GM23338 (cell line): ENCODE measurements around the gene DYRK1A. TPM values are rescaled to one million over a fixed set of nuclear protein-coding genes. Genes with fewer than 3 reads are reported as not detected.
A peak's percentile ranks its signal among the peaks of the same experiment; 100 is the strongest.

Experiments used
- ATAC-seq: fragments of 200-7000 bp; cut with Tn5 transposase; 3 replicates; pipeline ENCODE4 v1.9.1; 2020
- DNase-seq: peaks from one replicate; pipeline ENCODE4 v3.0.0-alpha.2; 2015; ENCODE audit warnings: low spot score
- H2AFZ ChIP-seq: fragments of 200-600 bp; sonication (generic); 2 replicates; pipeline ENCODE4 v1.8.0; 2016; ENCODE audit warnings: antibody characterized with exemption, mild to moderate bottlenecking, moderate library complexity
- H3F3A ChIP-seq: fragments of 200-600 bp; sonication (generic); replicated peaks from 2 replicates; pipeline ENCODE4 v1.8.0; 2017; ENCODE audit warnings: antibody characterized with exemption, mixed run types, low read depth
- H3K27ac ChIP-seq: fragments of 200-600 bp; sonication (generic); 2 replicates; pipeline ENCODE4 v1.6.1; 2016; ENCODE audit warnings: low read depth
- H3K27me3 ChIP-seq: fragments of 200-600 bp; sonication (generic); 2 replicates; pipeline ENCODE4 v1.8.0; 2016; ENCODE audit warnings: mild to moderate bottlenecking, mixed run types, moderate library complexity; ENCODE audit not compliant: insufficient read depth
- H3K36me3 ChIP-seq: fragments of 200-600 bp; sonication (generic); 2 replicates; pipeline ENCODE4 v1.8.0; 2016; ENCODE audit warnings: mild to moderate bottlenecking; ENCODE audit not compliant: insufficient read depth
- H3K4me1 ChIP-seq: fragments of 200-600 bp; sonication (generic); 2 replicates; pipeline ENCODE4 v1.8.0; 2016; ENCODE audit warnings: mild to moderate bottlenecking, moderate library complexity; ENCODE audit not compliant: insufficient read depth
- H3K4me2 ChIP-seq: fragments of 200-600 bp; sonication (generic); 2 replicates; pipeline ENCODE4 v1.7.1; 2017; ENCODE audit warnings: mixed run types
- H3K4me3 ChIP-seq: fragments of 200-600 bp; sonication (generic); 2 replicates; pipeline ENCODE4 v1.6.1; 2016; ENCODE audit warnings: mixed run types
- H3K79me2 ChIP-seq: fragments of 200-600 bp; sonication (generic); replicated peaks from 2 replicates; pipeline ENCODE4 v1.8.0; 2017; ENCODE audit warnings: mild to moderate bottlenecking; ENCODE audit not compliant: insufficient read depth
- H3K9me2 ChIP-seq: fragments of 200-600 bp; sonication (generic); 2 replicates; pipeline ENCODE4 v1.8.0; 2017; ENCODE audit not compliant: insufficient read depth
- H4K20me1 ChIP-seq: fragments of 200-600 bp; sonication (generic); replicated peaks from 2 replicates; pipeline ENCODE4 v1.8.0; 2017; ENCODE audit warnings: mild to moderate bottlenecking; ENCODE audit not compliant: insufficient read depth
- H3K27ac Mint-ChIP-seq: 2 replicates; pipeline ENCODE4 v1.8.0; 2020; ENCODE audit warnings: inconsistent platforms, mild to moderate bottlenecking, moderate library complexity, mixed read lengths
- H3K27me3 Mint-ChIP-seq: 3 replicates; pipeline ENCODE4 v1.8.0; 2022; ENCODE audit warnings: low read depth, mild to moderate bottlenecking, moderate library complexity, mixed read lengths, inconsistent platforms; ENCODE audit not compliant: insufficient read depth, poor library complexity
- H3K36me3 Mint-ChIP-seq: 3 replicates; pipeline ENCODE4 v1.8.0; 2021; ENCODE audit warnings: low read depth, mild to moderate bottlenecking, inconsistent platforms, moderate library complexity, mixed read lengths
- H3K4me1 Mint-ChIP-seq: 3 replicates; pipeline ENCODE4 v1.8.0; 2020; ENCODE audit warnings: mild to moderate bottlenecking, inconsistent platforms, mixed read lengths
- H3K4me3 Mint-ChIP-seq: 3 replicates; pipeline ENCODE4 v1.8.0; 2021; ENCODE audit warnings: moderate library complexity, mild to moderate bottlenecking, inconsistent platforms, mixed read lengths
- H3K9me3 Mint-ChIP-seq: 3 replicates; pipeline ENCODE4 v1.8.0; 2020; ENCODE audit warnings: moderate library complexity, mild to moderate bottlenecking, inconsistent platforms, mixed read lengths
- CREB1 ChIP-seq: fragments of 250-450 bp; sonication (Bioruptor Pico); IDR thresholded peaks from 2 replicates; pipeline ENCODE4 v1.5.0; 2020; ENCODE audit warnings: low read depth, mild to moderate bottlenecking, moderate library complexity
- CTCF ChIP-seq, 2 experiments: fragments of 200-600 bp in 1 of 2; sonication (generic) in 1 of 2; conservative IDR thresholded peaks; 2 replicates each; pipeline versions ENCODE4 v1.5.1 to v1.6.1; 2016 to 2017; ENCODE audit warnings: antibody characterized with exemption in 2 of 2, low read depth in 2 of 2, mild to moderate bottlenecking in 2 of 2, moderate library complexity in 1 of 2
- ETS1 ChIP-seq: IDR thresholded peaks from 2 replicates; pipeline ENCODE4 v1.6.1; 2016; ENCODE audit warnings: antibody characterized with exemption
- EZH2 ChIP-seq: fragments of 200-600 bp; sonication (generic); IDR thresholded peaks from one replicate; pipeline ENCODE4 v1.8.0; 2017; ENCODE audit warnings: antibody characterized with exemption, mild to moderate bottlenecking, low read depth; ENCODE audit not compliant: unreplicated experiment
- EZH2phosphoT487 ChIP-seq: fragments of 200-600 bp; sonication (generic); IDR thresholded peaks from one replicate; pipeline ENCODE4 v1.8.1; 2018; ENCODE audit warnings: antibody characterized with exemption; ENCODE audit not compliant: unreplicated experiment
- JUNB ChIP-seq: IDR thresholded peaks from one replicate; pipeline ENCODE4 v1.6.1; 2016; ENCODE audit warnings: antibody characterized with exemption; ENCODE audit not compliant: unreplicated experiment
- NANOG ChIP-seq: IDR thresholded peaks from 2 replicates; pipeline ENCODE4 v1.6.1; 2016; ENCODE audit warnings: antibody characterized with exemption, borderline replicate concordance
- POLR2AphosphoS5 ChIP-seq: IDR thresholded peaks from 2 replicates; pipeline ENCODE4 v1.6.1; 2016; ENCODE audit warnings: antibody characterized with exemption, low read depth
- REST ChIP-seq: IDR thresholded peaks from one replicate; pipeline ENCODE4 v1.6.1; 2018; ENCODE audit warnings: antibody characterized with exemption; ENCODE audit not compliant: unreplicated experiment
- STAT1 ChIP-seq: IDR thresholded peaks from one replicate; pipeline ENCODE4 v1.6.1; 2016; ENCODE audit warnings: antibody characterized with exemption; ENCODE audit not compliant: unreplicated experiment
- ZNF114 ChIP-seq: fragments of 250-450 bp; sonication (Bioruptor Pico); IDR thresholded peaks from 2 replicates; pipeline ENCODE4 v1.5.0; 2020; ENCODE audit warnings: mild to moderate bottlenecking, moderate library complexity
- ZNF331 ChIP-seq: fragments of 250-450 bp; sonication (Bioruptor Pico); IDR thresholded peaks from 2 replicates; pipeline ENCODE4 v1.5.0; 2020; ENCODE audit warnings: low read depth, mild to moderate bottlenecking, moderate library complexity
- polyA plus RNA-seq: library from polyadenylated mRNA; unstranded; fragments of >200 nt; fragmentation: Nextera tagmentation; extraction: Ambion mirVana; gene quantifications from 2 replicates; pipeline ENCODE4 v1.2.1, GENCODE V29; 2016
- total RNA-seq: library from RNA; depleted of rRNA; stranded (reverse); fragments of >200 nt; shearing (Covaris generic); gene quantifications from 2 replicates; pipeline ENCODE4 v1.2.3, GENCODE V29; 2014

DYRK1A gene
- total and polyA plus RNA-seq, 2 experiments from 2014 or later = 10.3 to 84.7 TPM

- ATAC-seq (peak; percentile 76), DNase-seq (peak; percentile 51)
- Histone ChIP-seq H3K4me1 (no peaks in the 10 kb centered on the region), H4K20me1 (no peaks in the 10 kb centered on the region), H3K79me2 (no peaks in the 10 kb centered on the region), H3F3A (no peaks in the 10 kb centered on the region), H3K4me3 (no peak overlapping the region), H3K9me2 (peaks cover 7% of the 10 kb centered on the region; the same call in 1 of the 2 replicates), H3K36me3 (no peaks in the 10 kb centered on the region), H3K27me3 (no peaks in the 10 kb centered on the region), H3K27ac (peak overlapping the region; percentile 36), H2AFZ (no peak overlapping the region), H3K4me2 (no peak overlapping the region)
- TF ChIP-seq CTCF (conservative IDR thresholded peaks at IDR 0.05; ENCODE audit: low read depth in 2 of 2) = no peak
- TF ChIP-seq ZNF114 (CRISPR knock-in tag) = no peak
- no peak for TF ChIP-seq NANOG
- no peak for TF ChIP-seq CREB1 (CRISPR knock-in tag)
- Mint-ChIP-seq H3K4me1 (no peaks in the 10 kb centered on the region; the same call in 2 of the 3 replicates), H3K27ac (peak overlapping the region; percentile 10; the same call in 1 of the 2 replicates), H3K36me3 (peaks cover 21% of the 10 kb centered on the region), H3K9me3 (peaks cover 30% of the 10 kb centered on the region), H3K4me3 (no peak overlapping the region), H3K27me3 (no peaks in the 10 kb centered on the region)
These were observed 170.2 kb downstream of the DYRK1A start for GRCh38 chr21:37536616-37537278.

- Histone ChIP-seq H3K27me3 (no peaks in the 10 kb centered on the region), H3K36me3 (no peaks in the 10 kb centered on the region), H2AFZ (no peak overlapping the region), H3K4me2 (no peak overlapping the region), H3K79me2 (no peaks in the 10 kb centered on the region), H3K4me3 (no peak overlapping the region), H3F3A (no peaks in the 10 kb centered on the region), H3K4me1 (no peaks in the 10 kb centered on the region), H4K20me1 (no peaks in the 10 kb centered on the region), H3K27ac (peak overlapping the region; percentile 36), H3K9me2 (peaks cover 7% of the 10 kb centered on the region; the same call in 1 of the 2 replicates)
- Mint-ChIP-seq H3K4me1 (no peaks in the 10 kb centered on the region), H3K36me3 (peaks cover 21% of the 10 kb centered on the region), H3K27ac (no peak overlapping the region), H3K9me3 (peaks cover 32% of the 10 kb centered on the region), H3K4me3 (no peak overlapping the region), H3K27me3 (no peaks in the 10 kb centered on the region)
- DNase-seq = no peak
- no peak for ATAC-seq
- TF ChIP-seq REST (no peak), ZNF331 (CRISPR knock-in tag) (no peak), CREB1 (CRISPR knock-in tag) (no peak), CTCF (conservative IDR thresholded peaks at IDR 0.05; ENCODE audit: low read depth in 2 of 2) (no peak), JUNB (no peak), NANOG (no peak), STAT1 (no peak), POLR2AphosphoS5 (no peak), EZH2phosphoT487 (no peak), EZH2 (no peak), ZNF114 (CRISPR knock-in tag) (no peak), ETS1 (no peak)
These were observed 170.9 kb downstream of the DYRK1A start for GRCh38 chr21:37537391-37537996.
